ENCODE measurements around the gene PACSIN1.
A peak's percentile ranks its signal among the peaks of the same experiment; 100 is the strongest.

The PACSIN1 gene

DNA sequence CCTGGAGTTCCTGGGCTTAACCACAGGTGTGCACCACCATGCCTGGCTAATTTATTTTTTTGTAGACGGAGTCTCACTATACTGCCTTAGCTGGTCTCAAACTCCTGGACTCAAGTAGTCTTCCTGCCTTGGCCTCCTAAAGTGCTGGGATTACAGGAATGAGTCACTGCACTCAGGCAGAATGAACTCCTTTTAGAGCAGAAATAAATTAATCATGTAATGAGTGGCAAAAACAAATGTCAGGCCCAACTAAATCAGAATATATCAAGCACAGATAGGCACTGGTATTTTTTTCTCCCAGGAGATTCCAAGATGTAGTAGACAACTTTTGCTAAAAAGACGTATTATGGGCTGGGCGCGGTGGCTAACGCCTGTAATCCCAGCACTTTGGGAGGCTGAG is 42.6 kb upstream of the PACSIN1 start:
- H3K9me3 ChIP-seq (ENCODE audit: control insufficient read depth, insufficient read depth, low read depth, low read length): no peaks in the 10 kb centered on the region
- ChIA-PET CTCF (interaction anchor here (0.6 to 2.7 kb wide), 5 partner anchors 12 to 186 kb away, joined by 3 to 8 read pairs (median 5); partner anchors contain the start of gene SMIM29), POLR2A (interaction anchor here (0.6 to 4.7 kb wide), 5 partner anchors 8 to 193 kb away, joined by 3 to 75 read pairs (median 3); partner anchors contain the start of gene SMIM29)
- TF ChIP-seq SP7 (tag by site-specific recombination; IDR thresholded peaks at IDR 0.05) (0 out of 2 replicates have a peak, but pooled peaks have one; percentile 15), GFI1B (tag by site-specific recombination; IDR thresholded peaks at IDR 0.05) (0 out of 2 replicates have a peak, but pooled peaks have one; percentile 15), ZNF239 (tag by site-specific recombination; IDR thresholded peaks at IDR 0.05) (no peak), ZNF433 (tag by site-specific recombination; IDR thresholded peaks at IDR 0.05; ENCODE audit: low read depth) (no peak), ZNF23 (tag by site-specific recombination; IDR thresholded peaks at IDR 0.05; ENCODE audit: borderline replicate concordance) (no peak), ZNF629 (tag by site-specific recombination; IDR thresholded peaks at IDR 0.05) (0 out of 2 replicates have a peak, but pooled peaks have one; percentile 16)
- TF ChIP-seq, protein P1, sequence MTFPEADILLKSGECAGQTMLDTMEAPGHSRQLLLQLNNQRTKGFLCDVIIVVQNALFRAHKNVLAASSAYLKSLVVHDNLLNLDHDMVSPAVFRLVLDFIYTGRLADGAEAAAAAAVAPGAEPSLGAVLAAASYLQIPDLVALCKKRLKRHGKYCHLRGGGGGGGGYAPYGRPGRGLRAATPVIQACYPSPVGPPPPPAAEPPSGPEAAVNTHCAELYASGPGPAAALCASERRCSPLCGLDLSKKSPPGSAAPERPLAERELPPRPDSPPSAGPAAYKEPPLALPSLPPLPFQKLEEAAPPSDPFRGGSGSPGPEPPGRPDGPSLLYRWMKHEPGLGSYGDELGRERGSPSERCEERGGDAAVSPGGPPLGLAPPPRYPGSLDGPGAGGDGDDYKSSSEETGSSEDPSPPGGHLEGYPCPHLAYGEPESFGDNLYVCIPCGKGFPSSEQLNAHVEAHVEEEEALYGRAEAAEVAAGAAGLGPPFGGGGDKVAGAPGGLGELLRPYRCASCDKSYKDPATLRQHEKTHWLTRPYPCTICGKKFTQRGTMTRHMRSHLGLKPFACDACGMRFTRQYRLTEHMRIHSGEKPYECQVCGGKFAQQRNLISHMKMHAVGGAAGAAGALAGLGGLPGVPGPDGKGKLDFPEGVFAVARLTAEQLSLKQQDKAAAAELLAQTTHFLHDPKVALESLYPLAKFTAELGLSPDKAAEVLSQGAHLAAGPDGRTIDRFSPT (tag by site-specific recombination; IDR thresholded peaks at IDR 0.05): 0 out of 2 replicates have a peak, but pooled peaks have one; percentile 31
- no peak overlapping the region for H3K27ac ChIP-seq (ENCODE audit: extremely low read depth, low read depth, low read length)
- H3K4me1 ChIP-seq (ENCODE audit: control insufficient read depth, insufficient read depth, low read length): peaks cover 2% of the 10 kb centered on the region; the same call in 1 of the 2 replicates
- H3K4me3 ChIP-seq (ENCODE audit: low read depth, low read length): no peak overlapping the region
- H3K36me3 ChIP-seq (ENCODE audit: control insufficient read depth in 2 of 2, insufficient read depth in 1 of 2, low read length in 2 of 2): peaks cover 58 to 74% of the 10 kb centered on the region in 2 experiments

GRCh38 chr6:34424200-34425131 is 41.4 kb upstream of the PACSIN1 start:
- CTCF ChIA-PET: interaction anchor here (0.6 to 2.7 kb wide), 6 partner anchors 13 to 312 kb away, joined by 3 to 8 read pairs (median 4); partner anchors contain the start of gene SMIM29

More at GRCh38 chr6:34424200-34425131, 41.4 kb upstream of the PACSIN1 start:
- Histone ChIP-seq H3K36me3 (ENCODE audit: control insufficient read depth in 2 of 2, insufficient read depth in 1 of 2, low read length in 2 of 2) (peaks cover 46 to 62% of the 10 kb centered on the region in 2 experiments), H3K4me1 (ENCODE audit: control insufficient read depth, insufficient read depth, low read length) (peaks cover 2% of the 10 kb centered on the region; the same call in 1 of the 2 replicates), H3K4me3 (ENCODE audit: low read depth, low read length) (peak overlapping the region; percentile 58), H3K27ac (ENCODE audit: extremely low read depth, low read depth, low read length) (peak overlapping the region; percentile 97), H3K9me3 (ENCODE audit: control insufficient read depth, insufficient read depth, low read depth, low read length) (no peaks in the 10 kb centered on the region)
- POLR2A ChIA-PET: interaction anchor here (0.6 to 4.7 kb wide), 7 partner anchors 9 to 440 kb away, joined by 3 to 75 read pairs (median 3); partner anchors contain the start of gene SNRPC
- TF ChIP-seq MZF1 (tag by site-specific recombination; IDR thresholded peaks at IDR 0.05; ENCODE audit: borderline replicate concordance) (no peak), ZNF621 (tag by site-specific recombination; IDR thresholded peaks at IDR 0.05) (no peak), ZNF513 (tag by site-specific recombination; IDR thresholded peaks at IDR 0.05) (peak; percentile 43; the same call in 1 of the 2 replicates), ZNF449 (tag by site-specific recombination; IDR thresholded peaks at IDR 0.05) (0 out of 2 replicates have a peak, but pooled peaks have one; percentile 11), IKZF3 (tag by site-specific recombination; IDR thresholded peaks at IDR 0.05) (peak; percentile 26; the same call in 1 of the 2 replicates)
- TF ChIP-seq, protein P2, sequence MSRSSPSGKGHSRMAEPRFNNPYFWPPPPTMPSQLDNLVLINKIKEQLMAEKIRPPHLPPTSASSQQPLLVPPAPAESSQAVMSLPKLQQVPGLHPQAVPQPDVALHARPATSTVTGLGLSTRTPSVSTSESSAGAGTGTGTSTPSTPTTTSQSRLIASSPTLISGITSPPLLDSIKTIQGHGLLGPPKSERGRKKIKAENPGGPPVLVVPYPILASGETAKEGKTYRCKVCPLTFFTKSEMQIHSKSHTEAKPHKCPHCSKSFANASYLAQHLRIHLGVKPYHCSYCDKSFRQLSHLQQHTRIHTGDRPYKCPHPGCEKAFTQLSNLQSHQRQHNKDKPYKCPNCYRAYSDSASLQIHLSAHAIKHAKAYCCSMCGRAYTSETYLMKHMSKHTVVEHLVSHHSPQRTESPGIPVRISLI (tag by site-specific recombination; IDR thresholded peaks at IDR 0.05): peak; percentile 81; the same call in 1 of the 2 replicates

All from HEK293 (cell line).